ENCODE results near the gene FAM227B.

DNA sequence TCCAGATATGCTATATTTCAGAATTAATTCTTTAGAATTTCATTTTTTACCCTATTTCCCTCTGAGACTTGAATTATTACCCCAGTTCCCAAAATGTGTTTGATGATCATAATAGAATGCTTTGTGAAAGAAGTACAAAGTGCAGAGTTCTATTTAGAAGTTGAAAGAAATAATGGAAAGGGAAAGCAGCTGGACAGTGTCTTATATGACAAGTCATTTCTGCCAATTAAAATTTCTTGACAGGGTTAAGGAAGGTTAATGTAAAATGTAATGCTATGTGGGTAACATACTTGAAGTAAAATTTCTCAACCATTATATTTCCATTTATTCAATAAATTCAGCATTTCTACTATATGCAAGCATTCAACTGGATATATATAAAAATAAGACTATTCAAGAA, 164.5 kb downstream of the FAM227B start:
- TF ChIP-seq, protein P1, sequence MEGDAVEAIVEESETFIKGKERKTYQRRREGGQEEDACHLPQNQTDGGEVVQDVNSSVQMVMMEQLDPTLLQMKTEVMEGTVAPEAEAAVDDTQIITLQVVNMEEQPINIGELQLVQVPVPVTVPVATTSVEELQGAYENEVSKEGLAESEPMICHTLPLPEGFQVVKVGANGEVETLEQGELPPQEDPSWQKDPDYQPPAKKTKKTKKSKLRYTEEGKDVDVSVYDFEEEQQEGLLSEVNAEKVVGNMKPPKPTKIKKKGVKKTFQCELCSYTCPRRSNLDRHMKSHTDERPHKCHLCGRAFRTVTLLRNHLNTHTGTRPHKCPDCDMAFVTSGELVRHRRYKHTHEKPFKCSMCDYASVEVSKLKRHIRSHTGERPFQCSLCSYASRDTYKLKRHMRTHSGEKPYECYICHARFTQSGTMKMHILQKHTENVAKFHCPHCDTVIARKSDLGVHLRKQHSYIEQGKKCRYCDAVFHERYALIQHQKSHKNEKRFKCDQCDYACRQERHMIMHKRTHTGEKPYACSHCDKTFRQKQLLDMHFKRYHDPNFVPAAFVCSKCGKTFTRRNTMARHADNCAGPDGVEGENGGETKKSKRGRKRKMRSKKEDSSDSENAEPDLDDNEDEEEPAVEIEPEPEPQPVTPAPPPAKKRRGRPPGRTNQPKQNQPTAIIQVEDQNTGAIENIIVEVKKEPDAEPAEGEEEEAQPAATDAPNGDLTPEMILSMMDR (IDR thresholded peaks at IDR 0.05) = no peak
- no peak for TF ChIP-seq EP300 (IDR thresholded peaks at IDR 0.05)
- TF ChIP-seq POLR2A (IDR thresholded peaks at IDR 0.05) = no peak
